ENCODE results near the gene SPATC1L.

GRCh38 chr21:46229923-46230260 lies 45.6 kb upstream of the SPATC1L start:
- TF ChIP-seq POLR2A (IDR thresholded peaks at IDR 0.05; ENCODE audit: low read depth, low read length) (no peak), EZH2 (IDR thresholded peaks at IDR 0.05; ENCODE audit: borderline replicate concordance, low read depth, low read length, severe bottlenecking) (no peak), CTCF (IDR thresholded peaks at IDR 0.05; ENCODE audit: extremely low read depth in 1 of 2, insufficient read depth in 1 of 2, low read depth in 1 of 2, low read length in 2 of 2) (no peak), POLR2AphosphoS5 (IDR thresholded peaks at IDR 0.05; ENCODE audit: insufficient read depth, low read depth, low read length) (no peak), JUN (IDR thresholded peaks at IDR 0.05; ENCODE audit: borderline replicate concordance, insufficient read depth, insufficient read length, low read depth) (no peak), MYC (IDR thresholded peaks at IDR 0.05; ENCODE audit: low read depth, low read length) (no peak), FOS (IDR thresholded peaks at IDR 0.05; ENCODE audit: borderline replicate concordance, insufficient read depth, low read length) (no peak), MAX (IDR thresholded peaks at IDR 0.05; ENCODE audit: insufficient read depth, insufficient read length) (no peak)
